T-helper 17 cell (primary cell): Measurements from ENCODE around the gene FER1L5. TPM values are rescaled to one million over a fixed set of nuclear protein-coding genes. Genes with fewer than 3 reads are reported as not detected.

Experiments
- ATAC-seq: fragments of 150-1000 bp; cut with Tn5 transposase; 2 replicates; pipeline ENCODE4 v1.10.0; 2021; ENCODE audit warnings: mild to moderate bottlenecking, moderate library complexity
- DNase-seq, 3 donors: peaks; one replicate each; pipeline versions ENCODE4 v3.0.0 to v3.0.0-alpha.2; 2020 to 2021
- H3K9me3 ChIP-seq: one replicate; pipeline ENCODE4 v1.7.0; 2013; ENCODE audit warnings: low read length, mild to moderate bottlenecking; ENCODE audit not compliant: control insufficient read depth, poor library complexity, severe bottlenecking
- H3K27ac Mint-ChIP-seq: one replicate; pipeline ENCODE4 v1.8.0; 2022; ENCODE audit warnings: mild to moderate bottlenecking, moderate library complexity, mixed read lengths
- H3K27me3 Mint-ChIP-seq: one replicate; pipeline ENCODE4 v1.8.0; 2022; ENCODE audit warnings: mixed read lengths
- H3K36me3 Mint-ChIP-seq: one replicate; pipeline ENCODE4 v1.8.0; 2022; ENCODE audit warnings: low read depth, mixed read lengths
- H3K4me1 Mint-ChIP-seq: one replicate; pipeline ENCODE4 v1.8.0; 2022; ENCODE audit warnings: mild to moderate bottlenecking, mixed read lengths
- H3K4me3 Mint-ChIP-seq: one replicate; pipeline ENCODE4 v1.8.0; 2022; ENCODE audit warnings: mild to moderate bottlenecking, moderate library complexity, mixed read lengths
- total RNA-seq, 4 donors: library from RNA in 2 of 4; stranded (reverse) in 2 of 4; gene quantifications; one replicate each; pipeline ENCODE4 v1.2.3 and lab custom pipeline; 2022 to 2026

FER1L5 gene
- total RNA-seq, 2 donors from 2014 or later, result not detected

DNA sequence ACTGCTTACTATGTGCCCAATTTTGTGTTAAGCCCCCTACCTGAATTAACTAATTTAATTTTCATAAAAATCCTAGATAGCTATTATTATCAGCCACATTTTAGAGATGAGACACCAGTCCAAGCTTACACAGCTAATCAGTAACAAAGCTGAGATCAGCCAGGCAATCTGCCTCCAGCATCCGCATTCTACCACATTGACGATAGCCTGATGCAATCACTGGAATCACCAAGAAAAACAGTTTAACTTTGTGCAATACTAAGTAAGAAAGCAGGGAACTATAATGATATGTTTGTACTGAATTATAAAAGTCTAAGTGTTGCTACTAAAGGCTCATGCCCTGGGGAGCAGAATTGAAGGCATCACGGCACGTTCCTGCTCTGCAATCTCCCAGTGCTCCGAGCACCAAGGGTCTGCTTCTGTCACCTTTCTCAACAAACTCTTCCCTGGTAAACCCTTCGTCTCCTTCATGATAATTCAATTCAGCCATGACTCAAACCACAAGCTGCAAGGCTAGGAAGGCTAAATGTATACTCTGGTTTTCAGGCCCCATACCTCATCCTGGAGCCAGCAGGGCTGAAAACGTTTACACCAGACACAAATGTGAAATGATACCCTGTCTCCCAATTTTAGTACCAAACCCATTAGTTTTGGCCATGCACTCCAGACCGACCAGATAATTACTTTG lies 23.8 kb upstream of the FER1L5 start:
- Mint-ChIP-seq H3K4me1 (peaks cover 22% of the 10 kb centered on the region), H3K27me3 (no peaks in the 10 kb centered on the region), H3K4me3 (no peak overlapping the region), H3K27ac (no peak overlapping the region), H3K36me3 (peaks cover 4% of the 10 kb centered on the region)
- no peaks in the 10 kb centered on the region for H3K9me3 ChIP-seq
- ATAC-seq (no peak), DNase-seq (no peak)

- Mint-ChIP-seq H3K27me3 (no peaks in the 10 kb centered on the region), H3K36me3 (no peaks in the 10 kb centered on the region), H3K4me3 (no peak overlapping the region), H3K27ac (peak overlapping the region; percentile 14), H3K4me1 (peaks cover 21% of the 10 kb centered on the region)
- no peak for DNase-seq
- H3K9me3 ChIP-seq, result no peaks in the 10 kb centered on the region
- no peak for ATAC-seq
Measured at GRCh38 chr2:96622544-96622943, 20.0 kb upstream of the FER1L5 start.

- Mint-ChIP-seq H3K27me3 (no peaks in the 10 kb centered on the region), H3K4me3 (no peak overlapping the region), H3K4me1 (peaks cover 21% of the 10 kb centered on the region), H3K36me3 (no peaks in the 10 kb centered on the region), H3K27ac (peak overlapping the region; percentile 14)
- DNase-seq (no peak), ATAC-seq (no peak)
- no peaks in the 10 kb centered on the region for H3K9me3 ChIP-seq
Measured at GRCh38 chr2:96623116-96623515, 19.4 kb upstream of the FER1L5 start.

DNA sequence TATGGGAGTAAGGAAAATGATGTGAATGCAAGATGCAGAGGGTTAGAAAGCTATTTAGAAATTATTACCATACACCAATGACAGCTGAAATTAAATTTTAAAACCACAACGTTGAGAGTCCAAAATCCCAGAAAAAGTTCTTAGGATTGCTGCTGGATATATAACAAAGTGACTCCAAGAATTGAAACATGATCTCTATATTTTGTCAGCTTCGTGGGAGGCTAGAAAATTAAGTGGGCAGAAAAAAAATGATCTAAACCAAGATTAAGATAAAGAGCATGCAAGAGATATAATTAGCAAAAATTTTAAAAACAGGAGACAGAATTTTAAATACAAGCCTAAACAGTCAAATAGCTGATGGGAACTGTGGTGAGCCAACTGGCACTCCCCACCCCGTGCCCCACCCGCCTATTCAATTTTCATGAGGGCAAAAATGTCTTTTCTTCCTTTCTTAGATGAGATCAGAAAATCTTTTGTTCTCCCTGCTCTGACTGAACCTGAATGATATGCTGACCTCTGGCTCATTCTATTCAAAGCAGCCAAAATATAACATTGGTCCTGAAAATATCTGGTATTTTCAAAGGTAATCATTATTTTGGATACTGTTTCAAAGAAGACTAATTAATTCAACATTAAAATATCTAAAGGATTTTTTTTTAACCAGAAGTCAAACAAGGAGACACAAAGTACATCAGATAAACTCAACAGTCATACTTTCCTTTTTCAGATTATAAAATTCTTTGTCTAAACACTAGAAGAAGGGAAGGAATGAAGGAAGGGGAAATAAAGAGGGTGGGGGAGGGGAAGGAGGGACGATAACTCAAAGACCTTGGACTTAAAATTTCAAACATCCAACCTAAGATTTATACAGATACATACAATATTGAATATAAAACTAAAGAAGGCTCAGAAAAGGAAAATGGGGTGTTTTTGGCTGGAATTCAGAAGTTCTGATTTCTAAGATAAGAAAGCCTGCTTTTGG lies 16.7 kb upstream of the FER1L5 start:
- H3K27ac Mint-ChIP-seq, result no peak overlapping the region
- DNase-seq (no peak), ATAC-seq (no peak)
- peaks cover 19% of the 10 kb centered on the region for H3K4me1 Mint-ChIP-seq
- H3K36me3 Mint-ChIP-seq, result no peaks in the 10 kb centered on the region
- no peaks in the 10 kb centered on the region for H3K9me3 ChIP-seq
- H3K27me3 Mint-ChIP-seq, result no peaks in the 10 kb centered on the region
- H3K4me3 Mint-ChIP-seq, result no peak overlapping the region

- no peaks in the 10 kb centered on the region for H3K9me3 ChIP-seq
- H3K27me3 Mint-ChIP-seq, result no peaks in the 10 kb centered on the region
- peak overlapping the region; percentile 16 for H3K27ac Mint-ChIP-seq
- ATAC-seq, result no peak
- DNase-seq, result no peak
- H3K4me3 Mint-ChIP-seq, result no peak overlapping the region
- no peaks in the 10 kb centered on the region for H3K36me3 Mint-ChIP-seq
- peaks cover 19% of the 10 kb centered on the region for H3K4me1 Mint-ChIP-seq
Measured at GRCh38 chr2:96626553-96626942, 16.0 kb upstream of the FER1L5 start.

DNA sequence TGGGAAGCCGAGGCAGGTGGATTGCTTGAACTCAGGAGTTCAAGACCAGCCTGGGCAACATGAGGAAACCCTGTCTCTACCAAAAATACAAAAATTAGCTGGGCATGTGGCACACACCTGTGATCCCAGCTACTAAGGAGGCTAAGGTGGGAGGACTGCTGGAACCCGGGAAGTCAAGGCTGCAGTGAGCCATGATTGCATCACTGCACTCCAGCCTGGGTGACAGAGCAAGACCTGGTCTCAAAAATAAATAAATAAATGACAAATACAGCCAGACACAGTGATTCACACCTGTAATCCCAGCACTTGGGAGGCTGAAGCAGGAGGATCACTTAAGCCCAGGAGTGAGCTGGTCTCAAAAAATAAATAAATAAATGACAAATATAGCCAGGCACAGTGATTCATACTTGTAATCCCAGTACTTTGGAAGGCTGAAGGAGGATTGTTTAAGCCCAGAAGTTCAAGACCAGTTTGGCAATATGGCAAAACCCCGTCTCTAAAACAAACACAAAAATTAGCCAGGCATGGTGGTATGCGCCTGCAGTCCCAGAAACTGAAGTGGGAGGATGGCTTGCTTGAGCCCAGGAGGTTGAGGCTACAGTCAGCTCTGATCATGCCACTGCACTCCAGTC lies 10.6 kb upstream of the FER1L5 start:
- no peak for ATAC-seq

DNA sequence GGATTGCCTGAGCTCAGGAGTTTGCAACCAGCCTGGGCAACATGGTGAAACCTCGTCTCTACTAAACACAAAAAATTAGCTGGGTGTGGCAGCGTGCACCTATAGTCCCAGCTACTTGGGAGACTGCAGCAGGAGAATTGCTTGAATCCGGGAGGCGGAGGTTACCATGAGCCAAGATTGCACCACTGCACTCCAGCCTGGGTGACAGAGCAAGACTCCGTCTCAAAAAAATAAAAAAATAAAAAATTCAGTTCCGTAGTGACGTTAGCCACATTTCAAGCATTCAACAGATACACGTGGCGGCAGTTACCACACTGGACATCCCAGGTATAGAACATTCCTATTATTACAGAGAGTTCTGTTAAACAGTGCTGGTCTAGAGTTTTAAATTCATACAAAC lies 8.9 kb upstream of the FER1L5 start:
- no peak for ATAC-seq
- no peaks in the 10 kb centered on the region for H3K27me3 Mint-ChIP-seq
- DNase-seq, result no peak
- peaks cover 6% of the 10 kb centered on the region for H3K36me3 Mint-ChIP-seq
- no peaks in the 10 kb centered on the region for H3K9me3 ChIP-seq
- H3K4me1 Mint-ChIP-seq, result peaks cover 37% of the 10 kb centered on the region
- H3K4me3 Mint-ChIP-seq, result no peak overlapping the region
- no peak overlapping the region for H3K27ac Mint-ChIP-seq

More for the DNA sequence above, 10.6 kb upstream of the FER1L5 start:
- H3K27ac Mint-ChIP-seq, result peak overlapping the region; percentile 39
- no peaks in the 10 kb centered on the region for H3K27me3 Mint-ChIP-seq
- H3K4me1 Mint-ChIP-seq, result peaks cover 32% of the 10 kb centered on the region
- no peaks in the 10 kb centered on the region for H3K9me3 ChIP-seq
- peaks cover 6% of the 10 kb centered on the region for H3K36me3 Mint-ChIP-seq
- H3K4me3 Mint-ChIP-seq, result no peak overlapping the region
- DNase-seq, result no peak

- no peak for DNase-seq
- Mint-ChIP-seq H3K27me3 (no peaks in the 10 kb centered on the region), H3K27ac (peak overlapping the region; percentile 94), H3K4me3 (peak overlapping the region; percentile 92), H3K4me1 (peaks cover 33% of the 10 kb centered on the region), H3K36me3 (peaks cover 6% of the 10 kb centered on the region)
- no peaks in the 10 kb centered on the region for H3K9me3 ChIP-seq
- ATAC-seq, result no peak
Measured at GRCh38 chr2:96636551-96637171, 5.9 kb upstream of the FER1L5 start.

GRCh38 chr2:96637385-96638143 lies 5.0 kb upstream of the FER1L5 start:
- no peaks in the 10 kb centered on the region for H3K9me3 ChIP-seq
- peak; percentile 75 to 83 (median 82) for DNase-seq
- H3K4me1 Mint-ChIP-seq, result peaks cover 33% of the 10 kb centered on the region
- H3K4me3 Mint-ChIP-seq, result peak overlapping the region; percentile 92
- peaks cover 6% of the 10 kb centered on the region for H3K36me3 Mint-ChIP-seq
- peak; percentile 87 for ATAC-seq
- H3K27me3 Mint-ChIP-seq, result no peaks in the 10 kb centered on the region
- H3K27ac Mint-ChIP-seq, result peak overlapping the region; percentile 94

DNA sequence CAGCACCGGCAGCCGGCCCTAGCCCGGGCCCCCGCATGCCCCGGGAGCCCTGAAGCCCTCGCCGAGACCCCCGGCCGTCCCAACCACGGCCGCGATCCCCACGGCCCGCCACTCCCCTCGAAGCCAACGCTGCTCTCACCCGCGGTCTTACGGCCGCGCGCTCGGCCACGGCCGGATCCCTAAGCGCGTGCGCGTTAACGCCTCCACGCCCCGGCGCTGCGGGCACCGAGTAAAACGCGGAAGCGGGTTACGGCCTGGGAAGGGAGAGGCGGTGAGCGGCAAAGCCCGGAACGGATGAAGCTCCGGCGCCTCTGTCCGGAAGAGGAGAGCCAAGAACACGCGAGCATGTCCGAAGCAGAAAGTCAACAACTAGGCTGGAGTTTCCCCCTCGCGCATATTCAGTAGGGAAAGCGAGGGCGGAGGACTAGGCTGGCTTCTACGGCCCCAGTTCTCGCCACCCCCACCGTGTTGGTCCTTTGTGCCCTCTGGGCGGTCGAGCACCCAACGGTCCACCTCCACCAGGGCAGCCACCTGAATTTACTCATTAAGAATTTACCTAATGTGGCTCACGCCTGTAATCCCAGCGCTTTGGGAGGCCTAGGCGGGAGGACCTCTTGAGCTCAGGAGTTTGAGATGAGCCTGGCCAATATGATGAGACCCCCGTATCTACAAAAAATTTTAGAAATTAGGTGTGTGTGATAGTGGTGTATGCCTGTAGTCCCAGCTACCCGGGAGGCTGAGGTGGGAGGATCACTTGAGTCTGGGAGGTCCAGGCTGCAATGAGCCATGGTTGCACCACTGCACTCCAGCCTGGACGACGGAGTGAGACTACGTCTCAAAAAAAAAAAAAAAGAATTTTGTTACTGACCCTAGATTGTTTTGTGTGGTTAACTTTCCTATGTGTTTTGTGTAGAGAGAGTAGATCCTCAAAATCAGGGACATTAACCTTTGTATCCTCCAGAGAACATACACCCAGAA lies 4.1 kb upstream of the FER1L5 start, which contains the start of gene KANSL3:
Gene KANSL3, minus strand, starts transcription at position 169 of the 978 bp plus-strand sequence. CDS start 1,177 bp downstream, outside the sequence.
- peak; percentile 87 for ATAC-seq
- Mint-ChIP-seq H3K4me1 (peaks cover 33% of the 10 kb centered on the region), H3K27me3 (no peaks in the 10 kb centered on the region), H3K27ac (peak within 1 kb of the TSS; percentile 94), H3K36me3 (peaks cover 6% of the 10 kb centered on the region), H3K4me3 (peak within 1 kb of the TSS; percentile 92)
- DNase-seq, result peak; percentile 79 to 90 (median 83)
- no peaks in the 10 kb centered on the region for H3K9me3 ChIP-seq

DNA sequence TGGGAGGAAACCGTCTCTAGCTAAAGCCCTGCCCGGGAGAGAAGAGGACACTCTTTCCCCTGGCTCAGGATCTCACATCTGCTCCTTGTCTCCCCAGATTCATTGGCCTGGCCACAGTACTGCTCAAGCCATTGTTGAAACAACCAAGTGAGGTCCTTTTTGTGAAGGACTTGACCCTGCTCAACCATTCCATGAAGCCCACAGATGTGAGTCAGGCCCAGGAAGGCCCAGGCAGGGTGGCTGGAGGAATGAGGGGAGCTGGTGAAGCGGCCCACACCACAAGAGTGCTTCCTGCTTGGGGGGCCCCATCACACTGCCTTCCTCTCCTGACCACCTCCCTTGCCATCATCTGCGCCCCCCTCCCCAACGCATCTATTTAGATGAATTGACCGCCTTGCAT lies 5.1 kb downstream of the FER1L5 start:
- DNase-seq, result no peak
- no peaks in the 10 kb centered on the region for H3K27me3 Mint-ChIP-seq
- H3K4me1 Mint-ChIP-seq, result peaks cover 2% of the 10 kb centered on the region
- H3K9me3 ChIP-seq, result no peaks in the 10 kb centered on the region
- H3K27ac Mint-ChIP-seq, result no peak overlapping the region
- no peak for ATAC-seq
- no peaks in the 10 kb centered on the region for H3K36me3 Mint-ChIP-seq
- H3K4me3 Mint-ChIP-seq, result no peak overlapping the region
